GM18868 (cell line): ENCODE measurements around the gene ADAMTS12.

Experiments used
- ATAC-seq: cut with Tn5 transposase; IDR thresholded peaks from one replicate; pipeline ENCODE4 v1.9.1; 2021; ENCODE audit warnings: mild to moderate bottlenecking, moderate library complexity; ENCODE audit not compliant: unreplicated experiment

Gene ADAMTS12

GRCh38 chr5:33848554-33848953 lies 43.2 kb downstream of the ADAMTS12 start:
- peak; percentile 34 for ATAC-seq

DNA sequence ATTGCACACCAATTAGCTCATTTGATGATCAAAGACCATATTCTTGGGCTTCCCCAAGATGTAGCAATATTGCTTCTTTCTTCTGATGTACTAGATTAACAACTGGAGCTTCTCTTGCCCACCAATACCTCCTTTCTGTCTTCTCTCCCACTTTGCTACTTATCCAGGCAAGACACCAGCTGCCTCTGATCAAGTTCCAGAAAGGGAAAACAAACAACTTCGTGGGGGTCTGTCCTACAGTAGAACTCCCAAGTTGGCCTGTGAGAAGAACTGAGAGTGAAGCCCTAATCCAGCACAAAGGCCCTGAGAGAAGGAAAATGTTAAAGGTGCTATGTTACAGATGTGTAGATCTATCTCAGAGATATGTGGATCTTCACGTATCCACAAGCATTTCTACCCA lies 44.9 kb downstream of the ADAMTS12 start:
- no peak for ATAC-seq

DNA sequence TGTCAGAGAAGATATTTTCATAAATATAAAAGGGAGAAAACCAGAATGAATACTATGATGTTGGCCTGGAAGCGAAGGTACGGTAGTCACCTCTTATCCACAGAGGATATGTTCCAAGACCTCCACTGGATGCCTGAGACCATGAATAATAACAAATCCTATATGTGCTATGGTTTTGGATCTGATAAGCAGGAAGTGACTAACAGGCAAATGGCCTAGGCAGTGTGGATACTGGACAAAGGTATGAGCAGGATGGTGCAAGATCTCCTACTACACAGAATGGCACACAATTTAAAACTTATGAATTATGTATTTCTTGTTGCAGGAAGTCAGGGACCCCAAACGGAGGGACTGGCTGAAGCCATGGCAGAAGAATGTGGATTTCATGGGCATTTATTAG lies 48.2 kb downstream of the ADAMTS12 start:
- ATAC-seq = no peak

- no peak for ATAC-seq
These were observed 49.3 kb downstream of the ADAMTS12 start for GRCh38 chr5:33842456-33842855.

GRCh38 chr5:33841891-33842290 lies 49.9 kb downstream of the ADAMTS12 start:
- ATAC-seq = no peak

- peak; percentile 83 for ATAC-seq
These were observed 50.8 kb downstream of the ADAMTS12 start for GRCh38 chr5:33840927-33841547.

DNA sequence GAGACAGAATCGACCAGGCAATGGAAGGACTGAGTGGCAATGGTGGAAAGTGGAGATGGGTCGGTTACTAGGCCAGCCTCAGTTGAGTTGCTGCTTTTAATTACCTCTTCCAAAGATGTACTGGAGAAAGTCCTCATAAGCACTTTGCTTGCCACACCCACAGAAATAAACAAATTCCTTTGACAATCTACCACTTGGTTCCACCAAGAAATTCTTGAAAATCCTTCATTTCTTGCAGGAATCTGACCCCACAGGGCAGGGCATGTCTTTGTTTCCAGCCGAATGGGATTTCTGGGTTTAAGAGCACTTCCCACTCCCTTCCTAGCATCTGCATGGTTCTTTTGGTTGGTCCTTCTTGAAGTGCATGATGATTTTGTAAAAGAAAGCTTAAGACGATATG lies 54.5 kb downstream of the ADAMTS12 start:
- ATAC-seq = no peak

DNA sequence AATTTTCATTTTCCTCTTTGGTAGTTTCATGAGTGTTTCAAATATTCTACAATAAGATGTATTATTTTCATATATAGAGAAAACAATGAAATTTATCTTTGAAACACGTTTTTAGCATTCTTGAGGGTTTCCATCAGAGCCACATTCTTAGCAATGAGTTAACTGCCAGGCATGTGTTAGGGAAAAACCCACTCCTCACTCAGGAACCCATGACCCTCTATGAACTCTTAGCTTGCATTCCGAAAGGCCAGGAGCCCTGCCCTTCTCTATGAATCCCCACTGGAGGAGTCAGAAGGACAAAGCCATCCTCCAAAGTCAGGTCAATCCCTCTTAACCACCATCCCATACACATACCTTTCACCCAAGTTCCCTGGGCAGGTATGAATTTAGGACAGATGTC lies 57.5 kb downstream of the ADAMTS12 start:
- ATAC-seq = no peak

DNA sequence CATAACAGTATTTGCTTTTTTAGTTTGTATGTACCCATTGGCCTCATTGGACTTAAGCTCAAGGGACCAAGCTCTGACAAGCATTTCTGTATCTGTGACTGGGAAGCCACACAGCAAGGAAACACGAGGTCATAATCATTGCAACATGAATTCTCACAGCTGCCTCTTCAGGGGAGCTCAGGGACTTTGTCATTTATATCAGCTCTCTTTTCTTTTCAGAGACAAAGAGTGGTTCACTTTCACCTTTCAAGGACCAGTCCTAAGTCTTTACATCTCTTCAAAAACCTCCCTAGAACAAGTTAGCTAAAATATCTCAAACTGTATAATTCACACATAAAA lies 58.6 kb downstream of the ADAMTS12 start:
- ATAC-seq = no peak

- ATAC-seq = peak; percentile 36
These were observed 59.2 kb downstream of the ADAMTS12 start for GRCh38 chr5:33832404-33833236.

DNA sequence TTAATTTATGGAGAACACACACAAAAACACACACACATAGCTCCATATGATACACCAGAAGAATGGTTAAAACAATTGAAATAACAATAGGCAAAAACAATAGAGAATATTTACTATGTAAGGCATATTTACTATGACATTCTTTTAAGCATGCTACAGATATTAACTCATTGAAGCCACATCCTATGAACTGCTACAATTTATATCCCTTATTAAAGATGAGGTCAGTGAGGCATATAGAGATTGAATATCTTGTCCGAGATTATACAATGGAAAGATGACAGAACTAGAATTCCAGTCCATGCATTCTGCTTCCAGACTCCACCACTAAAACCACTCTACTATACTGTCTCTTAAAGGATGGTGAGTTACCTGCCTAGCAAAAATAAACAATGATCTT lies 60.7 kb downstream of the ADAMTS12 start:
- no peak for ATAC-seq

DNA sequence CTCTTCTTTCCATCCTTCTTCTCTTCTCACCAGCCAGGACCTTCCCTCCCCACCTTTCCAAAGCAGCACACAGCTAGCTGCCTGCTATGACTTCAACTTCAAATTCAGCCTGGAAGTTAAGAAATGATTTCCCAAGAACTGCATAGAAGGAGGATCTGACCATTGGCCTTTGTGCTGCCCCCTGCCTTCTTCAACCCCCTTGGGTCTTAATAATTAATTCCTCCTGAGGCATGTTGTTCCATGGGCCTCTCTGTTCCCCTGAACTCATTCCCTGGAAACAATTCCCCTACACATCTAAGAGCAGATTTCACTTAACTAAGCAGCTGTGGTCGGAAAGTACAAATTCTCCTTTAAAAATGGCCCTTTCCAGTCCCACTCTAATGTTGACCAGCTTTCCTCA lies 62.4 kb downstream of the ADAMTS12 start:
- ATAC-seq = no peak

DNA sequence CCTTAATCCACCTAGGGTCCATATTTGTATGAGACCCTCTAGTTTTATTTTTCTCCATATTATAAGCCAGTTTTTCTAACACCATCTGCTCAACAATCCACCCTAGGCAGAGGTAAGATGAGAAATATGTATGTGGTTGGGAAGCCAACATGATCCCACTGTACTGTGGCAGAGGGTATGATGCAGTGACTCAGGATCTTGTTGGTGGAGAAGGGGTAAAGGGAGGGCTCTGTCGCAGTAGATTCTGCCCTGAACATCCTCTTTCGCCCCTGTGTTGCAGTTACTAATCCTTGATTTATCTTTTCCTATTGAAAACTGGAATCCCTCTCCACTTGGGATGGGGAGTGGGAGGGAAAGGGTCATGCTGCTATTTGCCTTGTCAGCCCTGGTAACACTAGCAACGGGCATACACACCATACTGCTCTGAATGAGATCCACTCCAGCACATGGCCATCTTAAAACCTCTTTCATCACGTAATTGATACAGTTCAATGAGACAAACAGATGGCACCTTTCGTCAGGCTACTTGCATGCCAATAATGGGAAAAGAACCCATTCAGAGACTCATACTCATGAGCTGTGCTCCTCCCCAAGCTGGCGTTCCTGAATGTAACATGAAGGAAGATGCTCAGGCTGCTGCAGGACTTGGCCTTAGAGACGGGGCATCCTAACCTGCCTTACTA lies 63.0 kb downstream of the ADAMTS12 start:
- no peak for ATAC-seq

- no peak for ATAC-seq
These were observed 63.9 kb downstream of the ADAMTS12 start for GRCh38 chr5:33827885-33828284.

GRCh38 chr5:33827018-33827707 lies 64.6 kb downstream of the ADAMTS12 start:
- ATAC-seq = no peak

- peak; percentile 93 for ATAC-seq
These were observed 67.1 kb downstream of the ADAMTS12 start for GRCh38 chr5:33824516-33825195.

GRCh38 chr5:33817301-33817700 lies 74.5 kb downstream of the ADAMTS12 start:
- no peak for ATAC-seq

- ATAC-seq = no peak
These were observed 75.0 kb downstream of the ADAMTS12 start for GRCh38 chr5:33816791-33817190.

DNA sequence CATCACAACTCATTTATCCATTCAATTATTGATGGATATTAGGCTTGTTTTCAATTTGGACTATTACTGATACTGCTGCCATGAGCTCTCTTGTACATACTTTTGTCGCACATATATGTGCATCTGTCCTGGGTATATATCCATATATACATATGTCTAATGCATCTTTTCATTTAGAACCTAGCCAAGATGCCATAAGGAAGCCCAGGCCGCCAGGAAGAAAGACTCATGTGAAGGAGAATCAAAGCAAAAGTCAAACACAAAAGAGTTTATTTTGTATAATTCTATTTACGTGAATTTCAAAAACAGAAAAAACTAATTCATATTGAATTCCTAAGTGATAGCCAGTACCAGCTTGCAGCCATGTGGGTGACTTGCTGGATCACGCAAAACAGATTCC lies 79.0 kb downstream of the ADAMTS12 start:
- ATAC-seq = no peak

DNA sequence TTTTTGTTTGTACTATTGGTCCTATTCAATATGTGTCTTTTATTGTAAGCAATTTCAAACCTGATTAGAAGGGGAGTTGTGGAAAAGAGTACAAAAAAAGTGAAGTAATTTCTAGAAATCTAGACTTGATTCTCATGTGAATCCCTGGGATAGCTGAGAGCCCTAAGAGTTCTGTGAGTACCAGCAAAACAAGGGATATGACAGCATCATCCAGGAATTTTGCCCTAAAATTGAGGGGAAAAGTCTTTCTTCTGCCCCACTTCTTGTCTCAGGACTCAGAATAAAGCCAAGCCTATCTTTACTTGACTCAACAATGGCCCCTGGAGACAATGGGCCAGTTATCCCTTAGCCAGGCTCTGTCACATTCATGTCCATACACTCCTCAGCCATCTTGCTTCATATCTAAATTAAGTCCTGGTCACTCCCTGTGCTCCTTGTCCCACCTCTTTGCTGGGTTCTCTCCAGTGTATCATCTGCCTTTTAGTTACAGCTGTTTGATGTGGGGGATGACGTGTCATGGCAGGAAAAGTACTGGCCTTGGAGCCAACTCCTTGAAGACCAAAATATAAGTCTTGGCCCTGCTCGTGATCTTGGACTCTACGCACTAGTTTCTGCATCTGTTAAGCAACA lies 81.2 kb downstream of the ADAMTS12 start:
- no peak for ATAC-seq
